Uterus (tissue), 4 donors: ENCODE results near the gene RAB2B. TPM values are rescaled to one million over a fixed set of nuclear protein-coding genes. Genes with fewer than 3 reads are reported as not detected.

ENCODE experiments used
- DNase-seq, 2 donors: peaks; one replicate each; pipeline ENCODE4 v3.0.0-alpha.2; 2019 to 2020
- H3K27ac ChIP-seq, 2 donors: fragments of 200-600 bp; sonication (generic); 1 replicate in 1 of 2; 2 replicates in 1 of 2; pipeline ENCODE4 v1.5.1; 2016 to 2018
- H3K27me3 ChIP-seq, 2 donors: fragments of 200-600 bp; sonication (generic); one replicate each; pipeline ENCODE4 v1.5.1; 2018 to 2019; ENCODE audit warnings: control low read depth in 1 of 2
- H3K36me3 ChIP-seq, 2 donors: fragments of 200-600 bp; sonication (generic); one replicate each; pipeline ENCODE4 v1.5.1; 2019; ENCODE audit warnings: control low read depth in 1 of 2
- H3K4me1 ChIP-seq, 2 donors: fragments of 200-600 bp; sonication (generic); one replicate each; pipeline ENCODE4 v1.5.1; 2018 to 2019; ENCODE audit warnings: control low read depth in 1 of 2
- H3K4me3 ChIP-seq, 2 donors: fragments of 200-600 bp; sonication (generic); 1 replicate in 1 of 2; 2 replicates in 1 of 2; pipeline ENCODE4 v1.5.1; 2018 to 2019; ENCODE audit warnings: mild to moderate bottlenecking in 1 of 2
- H3K9me3 ChIP-seq, 2 donors: fragments of 200-600 bp; sonication (generic); one replicate each; pipeline ENCODE4 v1.5.1; 2019; ENCODE audit warnings: control low read depth in 1 of 2
- CTCF ChIP-seq, 4 experiments: fragments of 200-600 bp in 2 of 4; fragments of 450-650 bp in 2 of 4; sonication (generic) in 2 of 4; IDR thresholded peaks; one replicate each; pipeline ENCODE4 v1.5.1; 2016 to 2019; ENCODE audit warnings: antibody characterized with exemption in 4 of 4, mild to moderate bottlenecking in 2 of 4, moderate library complexity in 1 of 4
- POLR2A ChIP-seq, 2 donors: fragments of 450-650 bp; IDR thresholded peaks; one replicate each; pipeline ENCODE4 v1.6.1; 2016; ENCODE audit warnings: antibody characterized with exemption in 2 of 2, mild to moderate bottlenecking in 1 of 2, moderate library complexity in 1 of 2
- intact Hi-C: fragments of 100-400 bp; cut with DNase I; formaldehyde crosslinking; loops from one replicate; pipeline ENCODE4 v1.15.1; 2023; ENCODE audit warnings: low total_unique reads
- total RNA-seq, 4 donors: library from RNA; depleted of rRNA in 3 of 4; stranded (reverse); fragments of >200 nt in 3 of 4; gene quantifications; one replicate each; pipeline versions ENCODE4 v1.1.0 to v1.2.4, GENCODE V29; 2014 to 2023
- donor health status: DM: yes; HTN: yes; CAD: no.

The RAB2B gene
- total RNA-seq, 4 donors from 2014 or later, result 8.5 to 47.9 (median 22.9) TPM

GRCh38 chr14:21494902-21495762 lies 18.4 kb upstream of the RAB2B start:
- Histone ChIP-seq H3K27ac (no peak overlapping the region), H3K9me3 (no peaks in the 10 kb centered on the region), H3K36me3 (no peaks in the 10 kb centered on the region), H3K4me3 (no peak overlapping the region), H3K27me3 (no peaks in the 10 kb centered on the region), H3K4me1 (no peaks in the 10 kb centered on the region)
- no peak for TF ChIP-seq CTCF (IDR thresholded peaks at IDR 0.05)
- no peak for TF ChIP-seq POLR2A (IDR thresholded peaks at IDR 0.05)
- DNase-seq, result no peak
- intact Hi-C loops, result no loop called here

- intact Hi-C loops, result no loop called here
- no peak overlapping the region for H3K4me3 ChIP-seq
- no peaks in the 10 kb centered on the region for H3K9me3 ChIP-seq
- TF ChIP-seq CTCF (IDR thresholded peaks at IDR 0.05) (no peak), POLR2A (IDR thresholded peaks at IDR 0.05) (no peak)
- H3K4me1 ChIP-seq, result no peaks in the 10 kb centered on the region
- H3K36me3 ChIP-seq, result no peaks in the 10 kb centered on the region
- H3K27me3 ChIP-seq, result no peaks in the 10 kb centered on the region
- DNase-seq, result no peak
- no peak overlapping the region for H3K27ac ChIP-seq
Observed at GRCh38 chr14:21486640-21487087, 9.9 kb upstream of the RAB2B start.

- H3K4me1 ChIP-seq, result peaks cover 5 to 14% of the 10 kb centered on the region in 2 donors
- DNase-seq, result peak in 1 of 2 donors; percentile 86
- H3K4me3 ChIP-seq, result peak overlapping the region; percentile 56 to 82
- H3K36me3 ChIP-seq, result no peaks in the 10 kb centered on the region
- H3K9me3 ChIP-seq, result no peaks in the 10 kb centered on the region
- H3K27ac ChIP-seq, result peak overlapping the region; percentile 86 to 92
- TF ChIP-seq CTCF (IDR thresholded peaks at IDR 0.05) (no peak), POLR2A (IDR thresholded peaks at IDR 0.05) (no peak)
- intact Hi-C loops, result no loop called here
- H3K27me3 ChIP-seq, result no peaks in the 10 kb centered on the region
Observed at GRCh38 chr14:21476523-21476924, 235 bp downstream of the RAB2B start.

GRCh38 chr14:21475767-21476522 lies 814 bp downstream of the RAB2B start:
- Histone ChIP-seq H3K9me3 (no peaks in the 10 kb centered on the region), H3K4me1 (peaks cover 5 to 14% of the 10 kb centered on the region in 2 donors), H3K27ac (peak overlapping the region; percentile 86 to 92), H3K36me3 (no peaks in the 10 kb centered on the region), H3K4me3 (peak overlapping the region; percentile 56 to 82), H3K27me3 (no peaks in the 10 kb centered on the region)
- TF ChIP-seq POLR2A (IDR thresholded peaks at IDR 0.05) (no peak), CTCF (IDR thresholded peaks at IDR 0.05) (no peak)
- DNase-seq, result no peak
- intact Hi-C loops, result no loop called here

- intact Hi-C loops, result no loop called here
Observed at GRCh38 chr14:21467616-21468015, 9.1 kb downstream of the RAB2B start.

More at GRCh38 chr14:21467616-21468015, 9.1 kb downstream of the RAB2B start:
- no peaks in the 10 kb centered on the region for H3K9me3 ChIP-seq
- no peaks in the 10 kb centered on the region for H3K36me3 ChIP-seq
- no peaks in the 10 kb centered on the region for H3K4me1 ChIP-seq
- TF ChIP-seq POLR2A (IDR thresholded peaks at IDR 0.05) (no peak), CTCF (IDR thresholded peaks at IDR 0.05) (no peak)
- no peak overlapping the region for H3K27ac ChIP-seq
- no peaks in the 10 kb centered on the region for H3K27me3 ChIP-seq
- no peak for DNase-seq
- no peak overlapping the region for H3K4me3 ChIP-seq
